GM15510 (cell line): ENCODE measurements around the gene TNRC6C.

Source experiments
- POLR2A ChIP-seq: IDR thresholded peaks from 3 replicates; pipeline ENCODE4 v1.6.1; 2011; ENCODE audit warnings: borderline replicate concordance; ENCODE audit not compliant: insufficient read length; ENCODE audit errors: extremely low read depth

The TNRC6C gene

GRCh38 chr17:78019367-78019975 is 61.0 kb downstream of the TNRC6C start:
- TF ChIP-seq POLR2A: no peak

- no peak for TF ChIP-seq POLR2A
Measured at GRCh38 chr17:78019976-78020716, 61.6 kb downstream of the TNRC6C start.

- no peak for TF ChIP-seq POLR2A
Measured at GRCh38 chr17:78020717-78021108, 62.2 kb downstream of the TNRC6C start.

GRCh38 chr17:78022425-78022824 is 63.9 kb downstream of the TNRC6C start:
- no peak for TF ChIP-seq POLR2A

- TF ChIP-seq POLR2A: no peak
Measured at GRCh38 chr17:78023042-78023441, 64.5 kb downstream of the TNRC6C start.

GRCh38 chr17:78026381-78026780 is 67.9 kb downstream of the TNRC6C start:
- TF ChIP-seq POLR2A: no peak

GRCh38 chr17:78027121-78027520 is 68.6 kb downstream of the TNRC6C start:
- TF ChIP-seq POLR2A: no peak

GRCh38 chr17:78029697-78030096 is 71.2 kb downstream of the TNRC6C start:
- no peak for TF ChIP-seq POLR2A

- no peak for TF ChIP-seq POLR2A
Measured at GRCh38 chr17:78031435-78031834, 72.9 kb downstream of the TNRC6C start.

- no peak for TF ChIP-seq POLR2A
Measured at GRCh38 chr17:78032166-78032565, 73.7 kb downstream of the TNRC6C start.

- TF ChIP-seq POLR2A: no peak
Measured at GRCh38 chr17:78034429-78035091, 76.1 kb downstream of the TNRC6C start.

GRCh38 chr17:78037280-78037679 is 78.8 kb downstream of the TNRC6C start:
- no peak for TF ChIP-seq POLR2A

GRCh38 chr17:78038748-78039288 is 80.3 kb downstream of the TNRC6C start:
- no peak for TF ChIP-seq POLR2A

- TF ChIP-seq POLR2A: no peak
Measured at GRCh38 chr17:78039581-78039980, 81.1 kb downstream of the TNRC6C start.
